Globus pallidus (tissue), 1 donor: ENCODE data around the gene SRRD.
A peak's percentile ranks its signal among the peaks of the same experiment; 100 is the strongest.
"Not testable (repeated sequence)": the region's sequence is repeated elsewhere in the genome, so short reads cannot be mapped to it uniquely, and the experiment has no call there.

Experiments
- DNase-seq: peaks from one replicate; pipeline ENCODE4 v3.0.0-alpha.2; 2015; ENCODE audit warnings: low spot score

SRRD gene

GRCh38 chr22:26522012-26522411, 38.3 kb downstream of the SRRD start:
- DNase-seq: no peak

GRCh38 chr22:26522592-26522991, 38.9 kb downstream of the SRRD start:
- DNase-seq: no peak

- DNase-seq: no peak
These were observed 41.2 kb downstream of the SRRD start for GRCh38 chr22:26524870-26525269.

GRCh38 chr22:26525946-26526564, 42.4 kb downstream of the SRRD start:
- no peak for DNase-seq

- no peak for DNase-seq
These were observed 43.5 kb downstream of the SRRD start for GRCh38 chr22:26527167-26527566.

GRCh38 chr22:26527574-26528465, 44.1 kb downstream of the SRRD start:
- DNase-seq: no peak

- DNase-seq: not testable (repeated sequence)
These were observed 44.8 kb downstream of the SRRD start for GRCh38 chr22:26528518-26528917.

GRCh38 chr22:26529345-26529744, 45.7 kb downstream of the SRRD start:
- DNase-seq: no peak

- DNase-seq: no peak
These were observed 50.6 kb downstream of the SRRD start for GRCh38 chr22:26534171-26534855.

- no peak for DNase-seq
These were observed 51.4 kb downstream of the SRRD start for GRCh38 chr22:26534874-26535602.

- no peak for DNase-seq
These were observed 51.9 kb downstream of the SRRD start for GRCh38 chr22:26535603-26535908.

- DNase-seq: no peak
These were observed 52.5 kb downstream of the SRRD start for GRCh38 chr22:26536056-26536761.

- no peak for DNase-seq
These were observed 53.1 kb downstream of the SRRD start for GRCh38 chr22:26536762-26537134.

- DNase-seq: no peak
These were observed 56.4 kb downstream of the SRRD start for GRCh38 chr22:26540119-26540518.

- no peak for DNase-seq
These were observed 57.6 kb downstream of the SRRD start for GRCh38 chr22:26541167-26541819.

- peak; percentile 16 for DNase-seq
These were observed 59.2 kb downstream of the SRRD start for GRCh38 chr22:26542831-26543230.
